Measurements from ENCODE around the gene PDIA5.

The PDIA5 gene

DNA sequence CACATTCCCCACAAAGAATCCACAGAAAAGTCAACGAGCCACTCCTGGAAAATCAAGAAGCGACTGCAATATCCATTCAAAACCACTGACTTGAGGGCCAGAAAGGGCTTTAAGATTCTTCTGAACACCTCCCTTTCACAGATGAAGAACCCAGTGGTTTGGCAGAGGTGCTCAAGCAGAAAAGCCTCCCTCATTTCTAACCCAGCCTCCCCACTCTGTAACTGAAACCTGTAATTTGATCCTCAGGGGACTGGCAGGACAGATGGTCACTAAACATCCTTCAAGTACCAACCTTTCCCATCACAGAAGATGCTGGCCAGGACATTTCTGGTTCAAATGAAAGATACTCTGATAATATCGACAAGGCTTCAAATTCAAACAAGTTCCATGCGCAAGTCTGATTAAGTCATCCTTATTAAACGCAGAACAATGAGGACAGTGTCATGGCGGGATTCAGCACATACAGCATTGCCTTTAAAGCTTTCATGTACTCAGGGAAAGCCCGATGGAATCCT is 44.8 kb upstream of the PDIA5 start:
- TF ChIP-seq, protein P1, sequence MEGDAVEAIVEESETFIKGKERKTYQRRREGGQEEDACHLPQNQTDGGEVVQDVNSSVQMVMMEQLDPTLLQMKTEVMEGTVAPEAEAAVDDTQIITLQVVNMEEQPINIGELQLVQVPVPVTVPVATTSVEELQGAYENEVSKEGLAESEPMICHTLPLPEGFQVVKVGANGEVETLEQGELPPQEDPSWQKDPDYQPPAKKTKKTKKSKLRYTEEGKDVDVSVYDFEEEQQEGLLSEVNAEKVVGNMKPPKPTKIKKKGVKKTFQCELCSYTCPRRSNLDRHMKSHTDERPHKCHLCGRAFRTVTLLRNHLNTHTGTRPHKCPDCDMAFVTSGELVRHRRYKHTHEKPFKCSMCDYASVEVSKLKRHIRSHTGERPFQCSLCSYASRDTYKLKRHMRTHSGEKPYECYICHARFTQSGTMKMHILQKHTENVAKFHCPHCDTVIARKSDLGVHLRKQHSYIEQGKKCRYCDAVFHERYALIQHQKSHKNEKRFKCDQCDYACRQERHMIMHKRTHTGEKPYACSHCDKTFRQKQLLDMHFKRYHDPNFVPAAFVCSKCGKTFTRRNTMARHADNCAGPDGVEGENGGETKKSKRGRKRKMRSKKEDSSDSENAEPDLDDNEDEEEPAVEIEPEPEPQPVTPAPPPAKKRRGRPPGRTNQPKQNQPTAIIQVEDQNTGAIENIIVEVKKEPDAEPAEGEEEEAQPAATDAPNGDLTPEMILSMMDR (IDR thresholded peaks at IDR 0.05; ENCODE audit: borderline replicate concordance, insufficient read depth, low read depth, low read length), result no peak
- no peak overlapping the region for H3K4me3 ChIP-seq (ENCODE audit: low read depth, low read length)

DNA sequence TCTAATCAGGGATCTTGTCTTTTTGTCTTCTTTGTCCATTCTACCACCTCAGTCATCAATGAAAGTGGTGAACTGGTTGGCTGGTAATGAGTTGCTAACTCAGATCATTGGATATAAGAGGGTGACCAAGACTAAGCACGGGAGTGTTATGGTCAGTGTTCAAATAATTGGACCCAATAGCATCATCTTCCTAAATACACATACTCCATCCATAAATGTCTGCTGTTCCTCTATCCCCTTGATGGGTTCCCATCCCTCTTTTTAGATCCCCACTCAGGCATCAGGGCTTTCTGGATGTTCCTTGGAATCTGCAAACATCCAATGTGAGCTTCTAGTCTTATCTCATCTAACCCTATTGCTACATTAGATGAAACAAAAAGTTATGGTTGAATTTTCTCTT is 42.8 kb upstream of the PDIA5 start:
- TF ChIP-seq, protein P1 (IDR thresholded peaks at IDR 0.05; ENCODE audit: borderline replicate concordance, insufficient read depth, low read depth, low read length), result no peak
- H3K4me3 ChIP-seq (ENCODE audit: low read depth, low read length), result no peak overlapping the region

DNA sequence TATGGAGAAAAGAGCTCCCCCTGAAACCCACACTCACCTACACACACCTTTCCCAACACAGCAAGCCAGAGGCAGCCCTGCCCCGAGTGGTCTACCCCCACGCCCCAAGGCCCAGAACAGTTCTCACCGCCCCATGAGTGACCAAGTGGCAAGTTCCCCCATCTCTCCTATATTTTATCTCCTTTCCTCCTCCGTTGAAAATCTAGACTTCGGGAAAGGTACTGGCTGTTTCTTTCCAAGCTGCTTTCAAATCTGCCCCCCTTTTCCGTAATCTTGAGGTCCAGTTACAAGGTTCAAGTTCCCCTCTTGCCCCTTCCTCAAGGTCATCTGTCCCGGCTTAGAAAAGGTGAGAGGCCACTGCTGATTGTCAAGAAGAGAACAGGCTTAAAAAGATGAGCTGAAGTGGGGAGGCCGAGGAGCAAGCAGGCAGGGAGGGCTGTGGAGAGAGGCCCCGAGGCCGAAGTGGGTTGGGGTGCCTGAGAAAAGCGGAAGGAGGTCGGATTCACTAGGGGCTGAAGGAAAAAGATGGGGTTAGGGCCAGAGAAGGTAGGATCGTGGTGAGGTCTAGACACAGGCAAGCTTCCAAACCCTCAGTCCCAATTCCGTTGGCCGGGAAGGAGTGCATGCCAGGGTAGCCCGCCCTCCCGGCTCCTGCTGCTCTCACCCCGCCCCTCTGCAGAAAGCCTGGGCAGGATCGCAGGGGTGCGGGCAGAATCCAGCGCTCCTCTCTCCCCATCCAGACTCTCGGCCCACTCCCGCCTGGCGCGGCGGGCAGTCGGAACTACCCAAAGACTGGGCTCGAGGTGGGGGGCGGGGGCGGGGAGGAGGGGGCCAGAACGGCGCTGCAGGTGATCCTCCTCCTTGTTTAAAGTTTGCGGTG is 40.9 kb upstream of the PDIA5 start:
- no peak overlapping the region for H3K4me3 ChIP-seq (ENCODE audit: low read depth, low read length)

DNA sequence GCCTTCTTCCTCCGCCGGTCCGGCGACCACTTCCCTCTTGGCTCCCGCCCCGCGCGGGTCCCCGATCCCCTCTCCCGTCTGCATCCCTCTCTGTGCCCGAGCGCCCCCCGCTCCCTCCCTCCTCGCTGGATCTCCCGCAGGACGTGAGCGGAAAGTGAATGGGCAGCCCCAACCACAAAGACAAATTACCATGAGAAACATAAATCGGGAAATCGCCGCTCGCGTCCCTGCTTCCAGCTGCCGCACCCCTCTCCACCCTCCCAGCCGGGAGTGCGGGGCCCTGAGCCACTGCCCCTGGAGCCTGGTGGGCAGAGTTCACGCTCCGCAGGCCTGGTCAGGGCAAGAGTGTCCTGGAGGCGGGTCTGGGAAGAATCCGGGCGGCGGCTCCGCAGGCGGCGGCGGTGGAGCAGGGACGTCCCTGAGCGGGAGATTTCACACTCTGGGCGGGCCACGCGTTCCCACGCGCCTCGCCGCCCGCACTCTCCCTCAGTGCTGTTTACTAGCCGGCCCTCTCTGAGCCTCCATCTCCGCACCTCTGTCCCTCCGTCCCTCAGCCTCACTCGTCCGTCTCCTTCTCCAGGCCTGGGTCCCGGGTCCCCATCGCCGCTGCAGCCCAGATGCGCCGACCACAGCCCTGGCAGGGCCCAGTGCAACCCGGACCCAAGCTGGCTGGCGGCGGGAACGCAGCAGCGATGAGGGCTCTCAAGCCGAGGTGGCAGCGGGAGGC is 40.1 kb upstream of the PDIA5 start:
- H3K4me3 ChIP-seq (ENCODE audit: low read depth, low read length), result peak overlapping the region; percentile 52
- TF ChIP-seq, protein P1 (IDR thresholded peaks at IDR 0.05; ENCODE audit: borderline replicate concordance, insufficient read depth, low read depth, low read length), result no peak

More for the DNA sequence above, 40.9 kb upstream of the PDIA5 start:
- TF ChIP-seq, protein P1 (IDR thresholded peaks at IDR 0.05; ENCODE audit: borderline replicate concordance, insufficient read depth, low read depth, low read length), result no peak

DNA sequence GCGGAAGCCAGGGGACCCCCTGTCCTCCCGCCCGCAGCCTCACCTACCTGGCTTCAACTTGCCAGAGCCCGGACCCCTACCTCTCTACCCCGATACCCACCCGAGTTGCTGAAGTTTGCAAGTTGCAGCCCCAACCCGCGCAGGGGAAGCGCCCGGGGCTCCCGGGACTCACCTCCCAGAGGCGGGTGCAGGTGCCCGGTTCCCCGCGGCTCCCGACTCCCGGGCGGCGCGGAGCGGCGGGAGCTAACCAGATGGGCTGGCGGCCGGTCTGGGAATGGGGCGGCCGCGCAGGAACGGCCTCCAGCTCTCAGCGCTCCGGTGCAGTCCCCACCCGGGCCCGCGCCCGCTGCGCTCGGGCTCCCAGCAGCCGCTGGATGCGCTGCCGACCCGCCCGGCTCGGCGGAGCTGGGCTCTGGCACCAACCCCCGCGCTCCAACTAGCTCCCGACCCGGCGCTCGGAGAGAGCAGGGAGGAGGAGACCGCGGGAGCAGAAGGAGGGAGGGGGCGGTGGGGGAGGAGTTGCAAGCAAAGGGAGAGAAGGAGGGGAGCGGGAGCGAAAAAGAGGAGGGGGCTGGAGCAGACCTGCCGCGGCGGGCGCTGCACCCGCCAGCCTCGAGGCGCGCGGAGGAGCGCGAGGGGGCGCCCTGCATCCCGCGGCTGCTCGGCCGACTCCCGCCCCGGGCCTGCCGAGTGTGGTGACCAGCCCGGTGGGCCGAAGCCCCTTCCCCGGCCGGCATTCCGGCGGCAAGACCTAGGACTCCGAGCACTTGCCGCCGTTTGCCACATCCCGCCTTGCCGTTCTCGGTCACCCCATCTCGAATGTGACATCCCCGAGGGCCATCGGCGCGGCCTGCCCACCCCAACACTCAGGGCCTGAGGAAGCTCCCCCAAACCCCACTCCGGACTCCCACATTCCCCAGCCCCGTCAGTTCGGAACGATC is 39.3 kb upstream of the PDIA5 start, which contains the start of gene SEMA5B:
Gene SEMA5B, minus strand, starts transcription at position 472 of the 941 bp plus-strand sequence. CDS start 66,500 bp downstream, outside the sequence.
- H3K4me3 ChIP-seq (ENCODE audit: low read depth, low read length), result peak within 1 kb of the TSS; percentile 52
- TF ChIP-seq, protein P1 (IDR thresholded peaks at IDR 0.05; ENCODE audit: borderline replicate concordance, insufficient read depth, low read depth, low read length), result peak; percentile 62

DNA sequence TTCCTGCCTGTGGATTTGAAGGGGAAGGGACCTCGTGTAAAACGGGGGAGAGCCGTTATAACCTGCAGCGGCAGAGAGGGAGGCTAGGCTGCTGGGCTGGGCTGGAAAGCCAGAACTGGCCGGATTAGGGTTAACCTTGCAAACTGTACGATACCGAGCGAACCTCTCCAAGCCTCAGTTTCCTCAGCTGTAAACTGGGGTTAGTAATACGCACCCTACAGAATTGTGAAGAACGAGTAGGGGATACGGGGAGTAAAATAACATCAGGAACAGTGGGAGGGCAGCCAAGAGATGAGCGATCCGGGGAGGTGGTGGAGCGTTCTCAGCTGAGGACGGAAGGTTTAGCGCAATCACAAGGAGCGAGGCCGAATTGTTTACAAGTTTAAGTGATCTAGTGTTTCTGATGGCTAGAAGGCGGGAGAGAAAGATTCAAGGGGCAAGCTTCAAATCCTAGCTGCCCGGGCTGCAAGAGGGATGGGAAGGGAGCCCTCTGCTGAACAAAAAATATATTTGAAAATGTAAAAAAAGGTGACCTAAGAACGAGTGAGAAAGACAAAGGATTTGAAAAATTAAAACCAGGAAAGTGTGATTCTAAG is 38.5 kb upstream of the PDIA5 start:
- TF ChIP-seq, protein P1 (IDR thresholded peaks at IDR 0.05; ENCODE audit: borderline replicate concordance, insufficient read depth, low read depth, low read length), result peak; percentile 32; the same call in 1 of the 2 replicates
- H3K4me3 ChIP-seq (ENCODE audit: low read depth, low read length), result peak overlapping the region; percentile 52
